Measurements from ENCODE around the gene KCNK5. TPM values are rescaled to one million over a fixed set of nuclear protein-coding genes. Genes with fewer than 3 reads are reported as not detected.

The KCNK5 gene, protein sequence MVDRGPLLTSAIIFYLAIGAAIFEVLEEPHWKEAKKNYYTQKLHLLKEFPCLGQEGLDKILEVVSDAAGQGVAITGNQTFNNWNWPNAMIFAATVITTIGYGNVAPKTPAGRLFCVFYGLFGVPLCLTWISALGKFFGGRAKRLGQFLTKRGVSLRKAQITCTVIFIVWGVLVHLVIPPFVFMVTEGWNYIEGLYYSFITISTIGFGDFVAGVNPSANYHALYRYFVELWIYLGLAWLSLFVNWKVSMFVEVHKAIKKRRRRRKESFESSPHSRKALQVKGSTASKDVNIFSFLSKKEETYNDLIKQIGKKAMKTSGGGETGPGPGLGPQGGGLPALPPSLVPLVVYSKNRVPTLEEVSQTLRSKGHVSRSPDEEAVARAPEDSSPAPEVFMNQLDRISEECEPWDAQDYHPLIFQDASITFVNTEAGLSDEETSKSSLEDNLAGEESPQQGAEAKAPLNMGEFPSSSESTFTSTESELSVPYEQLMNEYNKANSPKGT
- not detected in 2 replicates for total RNA-seq

DNA sequence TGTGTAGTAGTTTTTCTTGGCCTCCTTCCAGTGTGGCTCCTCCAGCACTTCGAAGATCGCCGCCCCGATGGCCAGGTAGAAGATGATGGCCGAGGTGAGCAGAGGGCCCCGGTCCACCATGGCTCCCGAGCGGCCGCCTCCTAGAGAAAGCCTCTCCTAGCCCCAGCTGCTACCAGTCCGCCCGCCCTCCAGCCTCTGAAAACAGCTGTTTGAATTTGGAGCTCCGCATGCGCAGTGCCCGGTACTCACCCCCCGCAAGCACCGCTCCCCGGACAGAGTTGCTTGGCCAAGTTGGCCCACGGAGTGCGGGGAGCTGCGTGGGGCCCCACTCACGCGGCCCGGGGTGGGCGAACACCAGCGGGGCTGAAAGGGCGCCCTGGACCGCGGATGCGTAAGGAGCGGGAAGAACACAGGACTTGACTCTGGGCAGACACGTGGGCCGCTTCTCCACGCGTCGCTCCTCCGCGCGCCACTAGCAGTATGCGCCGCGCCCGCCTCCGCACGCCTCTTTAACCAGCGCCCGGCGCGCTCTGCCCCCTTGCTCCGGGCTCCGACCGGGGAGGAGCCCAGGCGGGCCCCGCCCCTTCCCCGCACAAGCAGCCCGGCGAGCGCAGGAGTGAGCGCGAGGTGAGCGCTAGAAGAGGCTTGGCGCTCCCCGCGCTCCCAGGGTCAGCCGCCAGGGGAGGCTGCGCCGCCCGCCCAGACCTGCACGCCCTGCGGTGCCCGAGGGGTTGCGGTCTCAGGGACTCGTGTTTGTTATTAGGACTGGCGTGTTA, at the start of gene KCNK5:
Gene KCNK5, minus strand, starts transcription at position 484 of the 776 bp plus-strand sequence. Its CDS starts 364 bp downstream, at position 120.

Other genes with a start within 250 kb of the KCNK5 start
- gene GLP1R, start 180.7 kb downstream of the KCNK5 start, total RNA-seq: not detected in 2 replicates
- 11.3 and 13.4 TPM in 2 replicates for gene SAYSD1, start 114.3 kb downstream of the KCNK5 start, total RNA-seq
- gene KCNK17, start 84.9 kb upstream of the KCNK5 start, total RNA-seq: not detected in 2 replicates
- gene KCNK16, start 93.2 kb upstream of the KCNK5 start, total RNA-seq: not detected in 2 replicates

Data from thoracic aorta endothelial cell (primary cell).